SW480 (cell line): ENCODE results near the gene ACTMAP.

ENCODE experiments used
- DNase-seq: peaks from one replicate; pipeline ENCODE4 v3.0.0-alpha.2; 2016; ENCODE audit warnings: low spot score

Gene ACTMAP

GRCh38 chr19:40693896-40694295, 56.4 kb downstream of the ACTMAP start:
- DNase-seq: no peak

GRCh38 chr19:40693150-40693788, 57.0 kb downstream of the ACTMAP start:
- DNase-seq: no peak

- DNase-seq: no peak
Observed at GRCh38 chr19:40692212-40692551, 58.1 kb downstream of the ACTMAP start.

- DNase-seq: peak; percentile 37
Observed at GRCh38 chr19:40691421-40692211, 58.7 kb downstream of the ACTMAP start.
